GM10248 (cell line): ENCODE data around the gene GAREM1.
"Not testable (repeated sequence)": the region's sequence is repeated elsewhere in the genome, so short reads cannot be mapped to it uniquely, and the experiment has no call there.

Source experiments
- CTCF ChIA-PET: fragments of 300-600 bp; sonication (Branson Sonifier 250); formaldehyde crosslinking; extraction: SDS; loops from one replicate; lab custom pipeline; 2021; ENCODE audit warnings: antibody characterized with exemption; lab: Yijun Ruan, JAX
- POLR2A ChIA-PET: fragments of 350-650 bp; sonication (Branson Sonifier 250); formaldehyde crosslinking; extraction: SDS; loops from one replicate; lab custom pipeline; 2020; ENCODE audit warnings: antibody characterized with exemption; lab: Yijun Ruan, JAX
- DNase-seq: peaks from one replicate; pipeline ENCODE4 v3.0.0; 2012; ENCODE audit errors: extremely low spot score
- TF ChIP-seq, protein P1 (sequence below): IDR thresholded peaks from 2 replicates; pipeline ENCODE4 v1.5.1; 2012; ENCODE audit warnings: mild to moderate bottlenecking, low read depth; ENCODE audit errors: extremely low read depth, missing control alignments, control extremely low read depth

The GAREM1 gene

DNA sequence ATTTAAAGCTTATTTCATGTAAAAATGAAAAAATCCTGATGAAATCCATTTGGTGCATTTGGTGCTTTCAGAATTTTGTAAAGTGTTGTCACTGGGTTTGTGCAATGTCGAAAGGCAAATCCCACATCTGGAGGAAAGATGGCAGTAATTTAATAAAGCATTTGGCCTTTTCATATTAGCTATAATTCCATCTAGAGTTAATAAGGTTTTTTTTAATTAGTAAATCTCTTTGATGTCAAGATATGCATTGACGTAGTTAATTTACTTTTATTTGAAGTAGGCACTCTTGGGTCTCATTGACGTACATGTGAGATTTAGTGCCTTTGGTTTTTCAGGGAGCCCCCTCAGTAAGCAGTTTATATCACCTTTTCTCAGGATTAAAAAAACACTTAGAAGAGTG lies 12.3 kb upstream of the GAREM1 start:
- DNase-seq, result no peak
- ChIA-PET POLR2A (no interaction called here), CTCF (no interaction called here)
- TF ChIP-seq, protein P1, sequence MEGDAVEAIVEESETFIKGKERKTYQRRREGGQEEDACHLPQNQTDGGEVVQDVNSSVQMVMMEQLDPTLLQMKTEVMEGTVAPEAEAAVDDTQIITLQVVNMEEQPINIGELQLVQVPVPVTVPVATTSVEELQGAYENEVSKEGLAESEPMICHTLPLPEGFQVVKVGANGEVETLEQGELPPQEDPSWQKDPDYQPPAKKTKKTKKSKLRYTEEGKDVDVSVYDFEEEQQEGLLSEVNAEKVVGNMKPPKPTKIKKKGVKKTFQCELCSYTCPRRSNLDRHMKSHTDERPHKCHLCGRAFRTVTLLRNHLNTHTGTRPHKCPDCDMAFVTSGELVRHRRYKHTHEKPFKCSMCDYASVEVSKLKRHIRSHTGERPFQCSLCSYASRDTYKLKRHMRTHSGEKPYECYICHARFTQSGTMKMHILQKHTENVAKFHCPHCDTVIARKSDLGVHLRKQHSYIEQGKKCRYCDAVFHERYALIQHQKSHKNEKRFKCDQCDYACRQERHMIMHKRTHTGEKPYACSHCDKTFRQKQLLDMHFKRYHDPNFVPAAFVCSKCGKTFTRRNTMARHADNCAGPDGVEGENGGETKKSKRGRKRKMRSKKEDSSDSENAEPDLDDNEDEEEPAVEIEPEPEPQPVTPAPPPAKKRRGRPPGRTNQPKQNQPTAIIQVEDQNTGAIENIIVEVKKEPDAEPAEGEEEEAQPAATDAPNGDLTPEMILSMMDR, result no peak

DNA sequence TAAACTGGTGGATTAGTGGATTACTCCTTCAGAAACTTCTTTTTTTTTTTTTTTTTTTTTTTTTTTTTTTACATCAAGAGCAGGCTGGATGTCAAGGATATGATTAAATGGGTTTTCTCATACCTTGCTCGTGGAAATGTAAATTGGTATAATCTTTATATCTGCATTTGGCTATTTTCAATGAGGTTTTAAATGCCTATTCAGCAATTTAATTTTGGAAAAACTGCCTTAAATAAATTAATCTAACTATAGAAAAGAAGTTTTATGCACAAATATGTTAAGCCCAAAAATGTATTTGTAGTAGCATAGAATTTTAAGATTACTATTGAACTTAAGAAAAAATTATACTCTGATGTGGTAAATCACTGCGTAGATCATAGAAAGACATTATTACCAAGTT lies 11.4 kb upstream of the GAREM1 start:
- POLR2A ChIA-PET, result no interaction called here
- TF ChIP-seq, protein P1, result no peak
- DNase-seq, result no peak
- CTCF ChIA-PET, result interaction anchor here (2.2 kb wide), 1 partner anchor 11 kb away, joined by 6 read pairs; the partner anchor contains the start of gene GAREM1

DNA sequence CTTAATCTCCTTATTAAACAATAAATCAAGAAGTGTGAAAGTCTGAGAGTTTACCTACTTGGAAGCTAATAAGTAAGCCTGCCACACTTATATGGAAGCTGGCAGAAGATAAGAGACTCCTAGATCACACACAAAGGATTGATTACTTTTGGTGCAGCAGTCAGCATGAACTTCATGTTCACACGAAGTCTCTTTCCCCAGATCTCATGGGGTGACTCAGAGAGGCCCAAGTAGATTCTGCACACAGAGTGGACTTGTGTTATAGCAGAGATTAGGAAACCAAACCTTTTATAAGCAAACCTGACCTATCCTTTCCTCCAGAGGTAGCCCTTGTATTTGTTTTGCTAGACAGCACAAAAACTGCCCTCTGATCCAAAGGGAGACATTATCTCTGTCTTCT lies 9.9 kb upstream of the GAREM1 start:
- TF ChIP-seq, protein P1, result no peak
- no peak for DNase-seq
- POLR2A ChIA-PET, result no interaction called here
- CTCF ChIA-PET, result interaction anchor here (1.0 to 2.2 kb wide), 2 partner anchors 10 to 24 kb away, joined by 3 to 6 read pairs; partner anchors contain the start of gene GAREM1

DNA sequence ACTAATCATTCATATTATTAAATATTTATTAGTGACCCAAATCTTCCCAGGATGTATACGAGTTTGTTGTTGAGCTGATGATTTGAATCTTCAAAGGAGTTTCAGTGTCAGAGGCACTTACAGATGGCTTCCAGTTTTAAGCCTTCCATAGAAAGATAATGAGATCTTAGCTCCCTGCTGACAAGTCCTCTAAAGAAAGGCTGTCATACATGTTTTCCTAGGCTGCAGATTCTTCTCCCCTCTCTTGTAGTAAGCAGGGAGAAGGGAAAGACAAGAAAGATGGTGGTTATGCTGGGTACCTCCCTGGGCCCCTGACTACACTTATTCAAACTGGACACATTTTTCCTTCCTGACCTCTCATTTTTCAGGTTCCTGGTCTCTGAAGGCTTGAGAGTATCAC lies 8.1 kb upstream of the GAREM1 start:
- CTCF ChIA-PET, result no interaction called here
- POLR2A ChIA-PET, result no interaction called here
- TF ChIP-seq, protein P1, result no peak
- no peak for DNase-seq

DNA sequence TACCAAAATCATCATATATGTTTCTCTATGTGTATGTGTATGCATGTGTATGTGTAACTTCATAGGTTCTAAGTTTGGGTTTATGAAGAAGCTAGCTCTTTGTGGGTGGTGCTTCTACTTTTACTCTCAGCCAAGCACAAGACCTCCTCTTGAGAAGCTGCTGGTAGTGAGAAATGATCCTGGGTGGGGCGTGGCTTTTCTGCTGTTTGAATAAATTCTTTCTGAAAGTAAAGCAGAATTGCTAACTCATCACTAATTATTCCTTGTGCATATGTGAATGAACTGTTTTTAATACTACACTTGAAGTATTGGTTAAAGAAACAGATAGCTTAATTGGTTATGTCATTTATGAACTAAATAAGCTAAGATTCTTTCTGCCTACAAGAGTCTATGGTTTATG lies 7.6 kb upstream of the GAREM1 start:
- CTCF ChIA-PET, result no interaction called here

DNA sequence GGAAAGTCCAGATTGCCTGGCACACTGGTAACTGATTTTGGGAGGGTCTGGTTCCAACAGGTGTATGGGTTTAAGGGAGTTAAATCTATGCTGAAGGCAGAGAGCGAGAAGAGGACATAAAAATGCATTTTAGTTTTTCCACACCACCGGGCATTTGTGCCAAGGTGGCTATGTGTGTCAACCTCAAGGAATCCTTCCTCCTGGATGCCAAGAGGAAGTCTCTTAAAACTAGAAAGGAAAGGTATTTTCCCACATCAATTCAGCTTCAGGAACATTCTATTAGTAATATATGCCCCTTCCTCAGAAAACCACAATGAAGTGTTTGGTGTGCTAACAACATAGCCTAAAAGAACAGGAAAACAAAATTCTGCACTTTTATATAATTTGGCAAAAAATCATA lies 5.4 kb upstream of the GAREM1 start:
- no peak for DNase-seq
- TF ChIP-seq, protein P1, result no peak
- CTCF ChIA-PET, result no interaction called here
- POLR2A ChIA-PET, result no interaction called here

More for the DNA sequence above, 7.6 kb upstream of the GAREM1 start:
- POLR2A ChIA-PET, result no interaction called here
- no peak for DNase-seq
- TF ChIP-seq, protein P1, result no peak

DNA sequence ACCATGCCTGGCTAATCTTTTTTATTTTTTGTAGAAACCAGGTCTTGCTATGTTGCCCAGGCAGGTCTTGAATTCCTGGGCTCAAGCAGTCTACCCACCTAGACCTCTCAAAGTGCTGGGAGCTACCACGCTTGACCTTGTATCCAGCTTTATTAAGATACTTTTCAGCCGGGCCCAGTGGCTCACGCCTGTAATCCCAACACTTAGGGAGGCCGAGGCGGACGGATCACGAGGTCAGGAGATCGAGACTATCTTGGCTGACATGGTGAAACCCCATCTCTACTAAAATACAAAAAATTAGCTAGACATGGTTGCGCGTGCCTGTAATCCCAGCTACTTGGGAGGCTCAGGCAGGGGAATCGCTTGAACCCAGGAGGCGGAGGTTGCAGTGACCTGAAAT lies 4.4 kb upstream of the GAREM1 start:
- CTCF ChIA-PET, result interaction anchor here (1.0 to 1.6 kb wide), 2 partner anchors 9 to 203 kb away, joined by 3 to 5 read pairs; no protein-coding TSS in a partner anchor
- POLR2A ChIA-PET, DNase-seq: not testable (repeated sequence)
